GM23338 (cell line): ENCODE results near the gene CCDC169. TPM values are rescaled to one million over a fixed set of nuclear protein-coding genes. Genes with fewer than 3 reads are reported as not detected.

Experiments
- ATAC-seq: fragments of 200-7000 bp; cut with Tn5 transposase; 3 replicates; pipeline ENCODE4 v1.9.1; 2020
- DNase-seq: peaks from one replicate; pipeline ENCODE4 v3.0.0-alpha.2; 2015; ENCODE audit warnings: low spot score
- H2AFZ ChIP-seq: fragments of 200-600 bp; sonication (generic); 2 replicates; pipeline ENCODE4 v1.8.0; 2016; ENCODE audit warnings: antibody characterized with exemption, mild to moderate bottlenecking, moderate library complexity
- H3F3A ChIP-seq: fragments of 200-600 bp; sonication (generic); replicated peaks from 2 replicates; pipeline ENCODE4 v1.8.0; 2017; ENCODE audit warnings: antibody characterized with exemption, mixed run types, low read depth
- H3K27ac ChIP-seq: fragments of 200-600 bp; sonication (generic); 2 replicates; pipeline ENCODE4 v1.6.1; 2016; ENCODE audit warnings: low read depth
- H3K27me3 ChIP-seq: fragments of 200-600 bp; sonication (generic); 2 replicates; pipeline ENCODE4 v1.8.0; 2016; ENCODE audit warnings: mild to moderate bottlenecking, mixed run types, moderate library complexity; ENCODE audit not compliant: insufficient read depth
- H3K36me3 ChIP-seq: fragments of 200-600 bp; sonication (generic); 2 replicates; pipeline ENCODE4 v1.8.0; 2016; ENCODE audit warnings: mild to moderate bottlenecking; ENCODE audit not compliant: insufficient read depth
- H3K4me1 ChIP-seq: fragments of 200-600 bp; sonication (generic); 2 replicates; pipeline ENCODE4 v1.8.0; 2016; ENCODE audit warnings: mild to moderate bottlenecking, moderate library complexity; ENCODE audit not compliant: insufficient read depth
- H3K4me2 ChIP-seq: fragments of 200-600 bp; sonication (generic); 2 replicates; pipeline ENCODE4 v1.7.1; 2017; ENCODE audit warnings: mixed run types
- H3K4me3 ChIP-seq: fragments of 200-600 bp; sonication (generic); 2 replicates; pipeline ENCODE4 v1.6.1; 2016; ENCODE audit warnings: mixed run types
- H3K79me2 ChIP-seq: fragments of 200-600 bp; sonication (generic); replicated peaks from 2 replicates; pipeline ENCODE4 v1.8.0; 2017; ENCODE audit warnings: mild to moderate bottlenecking; ENCODE audit not compliant: insufficient read depth
- H3K9me2 ChIP-seq: fragments of 200-600 bp; sonication (generic); 2 replicates; pipeline ENCODE4 v1.8.0; 2017; ENCODE audit not compliant: insufficient read depth
- H4K20me1 ChIP-seq: fragments of 200-600 bp; sonication (generic); replicated peaks from 2 replicates; pipeline ENCODE4 v1.8.0; 2017; ENCODE audit warnings: mild to moderate bottlenecking; ENCODE audit not compliant: insufficient read depth
- H3K27ac Mint-ChIP-seq: 2 replicates; pipeline ENCODE4 v1.8.0; 2020; ENCODE audit warnings: inconsistent platforms, mild to moderate bottlenecking, moderate library complexity, mixed read lengths
- H3K27me3 Mint-ChIP-seq: 3 replicates; pipeline ENCODE4 v1.8.0; 2022; ENCODE audit warnings: low read depth, mild to moderate bottlenecking, moderate library complexity, mixed read lengths, inconsistent platforms; ENCODE audit not compliant: insufficient read depth, poor library complexity
- H3K36me3 Mint-ChIP-seq: 3 replicates; pipeline ENCODE4 v1.8.0; 2021; ENCODE audit warnings: low read depth, mild to moderate bottlenecking, inconsistent platforms, moderate library complexity, mixed read lengths
- H3K4me1 Mint-ChIP-seq: 3 replicates; pipeline ENCODE4 v1.8.0; 2020; ENCODE audit warnings: mild to moderate bottlenecking, inconsistent platforms, mixed read lengths
- H3K4me3 Mint-ChIP-seq: 3 replicates; pipeline ENCODE4 v1.8.0; 2021; ENCODE audit warnings: moderate library complexity, mild to moderate bottlenecking, inconsistent platforms, mixed read lengths
- H3K9me3 Mint-ChIP-seq: 3 replicates; pipeline ENCODE4 v1.8.0; 2020; ENCODE audit warnings: moderate library complexity, mild to moderate bottlenecking, inconsistent platforms, mixed read lengths
- CREB1 ChIP-seq: fragments of 250-450 bp; sonication (Bioruptor Pico); IDR thresholded peaks from 2 replicates; pipeline ENCODE4 v1.5.0; 2020; ENCODE audit warnings: low read depth, mild to moderate bottlenecking, moderate library complexity
- ETS1 ChIP-seq: IDR thresholded peaks from 2 replicates; pipeline ENCODE4 v1.6.1; 2016; ENCODE audit warnings: antibody characterized with exemption
- EZH2 ChIP-seq: fragments of 200-600 bp; sonication (generic); IDR thresholded peaks from one replicate; pipeline ENCODE4 v1.8.0; 2017; ENCODE audit warnings: antibody characterized with exemption, mild to moderate bottlenecking, low read depth; ENCODE audit not compliant: unreplicated experiment
- NANOG ChIP-seq: IDR thresholded peaks from 2 replicates; pipeline ENCODE4 v1.6.1; 2016; ENCODE audit warnings: antibody characterized with exemption, borderline replicate concordance
- POLR2AphosphoS5 ChIP-seq: IDR thresholded peaks from 2 replicates; pipeline ENCODE4 v1.6.1; 2016; ENCODE audit warnings: antibody characterized with exemption, low read depth
- REST ChIP-seq: IDR thresholded peaks from one replicate; pipeline ENCODE4 v1.6.1; 2018; ENCODE audit warnings: antibody characterized with exemption; ENCODE audit not compliant: unreplicated experiment
- STAT1 ChIP-seq: IDR thresholded peaks from one replicate; pipeline ENCODE4 v1.6.1; 2016; ENCODE audit warnings: antibody characterized with exemption; ENCODE audit not compliant: unreplicated experiment
- ZNF331 ChIP-seq: fragments of 250-450 bp; sonication (Bioruptor Pico); IDR thresholded peaks from 2 replicates; pipeline ENCODE4 v1.5.0; 2020; ENCODE audit warnings: low read depth, mild to moderate bottlenecking, moderate library complexity
- polyA plus RNA-seq: library from polyadenylated mRNA; unstranded; fragments of >200 nt; fragmentation: Nextera tagmentation; extraction: Ambion mirVana; gene quantifications from 2 replicates; pipeline ENCODE4 v1.2.1, GENCODE V29; 2016
- total RNA-seq: library from RNA; depleted of rRNA; stranded (reverse); fragments of >200 nt; shearing (Covaris generic); gene quantifications from 2 replicates; pipeline ENCODE4 v1.2.3, GENCODE V29; 2014

CCDC169 gene
- total and polyA plus RNA-seq, 2 experiments from 2014 or later: 48.5 to 61.2 TPM

- H3K36me3 Mint-ChIP-seq: no peaks in the 10 kb centered on the region
These were observed 106.8 kb downstream of the CCDC169 start for GRCh38 chr13:36190771-36191170.

GRCh38 chr13:36188441-36188840, 109.2 kb downstream of the CCDC169 start:
- H3K4me1 ChIP-seq: peaks cover 19% of the 10 kb centered on the region
- H3K79me2 ChIP-seq: no peaks in the 10 kb centered on the region
- no peaks in the 10 kb centered on the region; the same call in 1 of the 2 replicates for H3K9me2 ChIP-seq
- DNase-seq: no peak
- H3K27ac ChIP-seq: no peak overlapping the region
- Mint-ChIP-seq H3K4me3 (no peak overlapping the region), H3K9me3 (no peaks in the 10 kb centered on the region; the same call in 2 of the 3 replicates), H3K27ac (no peak overlapping the region), H3K36me3 (no peaks in the 10 kb centered on the region), H3K27me3 (peaks cover 4% of the 10 kb centered on the region), H3K4me1 (peaks cover 10% of the 10 kb centered on the region; the same call in 2 of the 3 replicates)
- no peak overlapping the region for H2AFZ ChIP-seq
- no peak overlapping the region for H3K4me2 ChIP-seq
- H3K36me3 ChIP-seq: no peaks in the 10 kb centered on the region
- H3K4me3 ChIP-seq: no peak overlapping the region
- no peaks in the 10 kb centered on the region for H3F3A ChIP-seq
- H4K20me1 ChIP-seq: no peaks in the 10 kb centered on the region
- no peaks in the 10 kb centered on the region for H3K27me3 ChIP-seq
- ATAC-seq: no peak
- TF ChIP-seq REST (no peak), CREB1 (CRISPR knock-in tag) (no peak), EZH2 (no peak), STAT1 (no peak)

More at GRCh38 chr13:36190771-36191170, 106.8 kb downstream of the CCDC169 start:
- no peaks in the 10 kb centered on the region for H3K9me3 Mint-ChIP-seq
- H3K27me3 Mint-ChIP-seq: peaks cover 2% of the 10 kb centered on the region
- peaks cover 5% of the 10 kb centered on the region; the same call in 2 of the 3 replicates for H3K4me1 Mint-ChIP-seq
- no peaks in the 10 kb centered on the region for H3F3A ChIP-seq
- no peak overlapping the region for H3K27ac Mint-ChIP-seq
- TF ChIP-seq REST (no peak), NANOG (no peak), ZNF331 (no peak), CREB1 (CRISPR knock-in tag) (no peak), ETS1 (no peak), POLR2AphosphoS5 (no peak)
- peaks cover 23% of the 10 kb centered on the region for H3K4me1 ChIP-seq
- no peak overlapping the region for H3K4me3 Mint-ChIP-seq
- DNase-seq (no peak), ATAC-seq (no peak)
- no peak overlapping the region for H3K4me3 ChIP-seq
- H3K27ac ChIP-seq: no peak overlapping the region
- no peak overlapping the region for H3K4me2 ChIP-seq
- no peaks in the 10 kb centered on the region for H3K36me3 ChIP-seq
- no peaks in the 10 kb centered on the region; the same call in 1 of the 2 replicates for H3K9me2 ChIP-seq
- H3K27me3 ChIP-seq: no peaks in the 10 kb centered on the region
- H4K20me1 ChIP-seq: no peaks in the 10 kb centered on the region
- no peaks in the 10 kb centered on the region for H3K79me2 ChIP-seq
- H2AFZ ChIP-seq: no peak overlapping the region
